NCI-H2196 (cell line): ENCODE data around the gene FBXO17.
A peak's percentile ranks its signal among the peaks of the same experiment; 100 is the strongest.
"Not testable (repeated sequence)": the region's sequence is repeated elsewhere in the genome, so short reads cannot be mapped to it uniquely, and the experiment has no call there.

Experiments
- DNase-seq: peaks from one replicate; lab custom pipeline; 2025; ENCODE audit not compliant: unreplicated experiment; lab: John Stamatoyannopoulos, UW

The FBXO17 gene

GRCh38 chr19:38945562-38946228 lies 29.8 kb downstream of the FBXO17 start:
- no peak for DNase-seq

- no peak for DNase-seq
Observed at GRCh38 chr19:38944981-38945506, 30.5 kb downstream of the FBXO17 start.

GRCh38 chr19:38942471-38943181 lies 32.9 kb downstream of the FBXO17 start:
- no peak for DNase-seq

- no peak for DNase-seq
Observed at GRCh38 chr19:38941979-38942378, 33.6 kb downstream of the FBXO17 start.

DNA sequence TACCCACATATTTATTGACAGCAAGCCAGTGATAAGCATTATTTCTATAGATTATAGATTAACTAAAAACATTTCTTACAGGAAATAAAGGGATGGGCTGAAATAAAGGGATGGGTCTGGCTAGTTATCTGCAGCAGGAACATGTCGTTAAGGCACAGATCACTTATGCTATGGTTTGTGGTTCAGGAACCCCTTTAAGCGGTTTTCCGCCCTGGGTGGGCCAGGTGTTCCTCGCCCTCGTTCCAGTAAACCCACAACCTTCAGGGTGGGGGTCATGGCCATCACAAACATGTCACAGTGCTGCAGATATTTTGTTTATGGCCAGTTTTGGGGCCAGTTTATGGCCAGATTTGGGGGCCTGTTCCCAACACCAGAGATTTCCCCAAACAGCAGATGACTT lies 34.1 kb downstream of the FBXO17 start:
- not testable (repeated sequence) for DNase-seq

DNA sequence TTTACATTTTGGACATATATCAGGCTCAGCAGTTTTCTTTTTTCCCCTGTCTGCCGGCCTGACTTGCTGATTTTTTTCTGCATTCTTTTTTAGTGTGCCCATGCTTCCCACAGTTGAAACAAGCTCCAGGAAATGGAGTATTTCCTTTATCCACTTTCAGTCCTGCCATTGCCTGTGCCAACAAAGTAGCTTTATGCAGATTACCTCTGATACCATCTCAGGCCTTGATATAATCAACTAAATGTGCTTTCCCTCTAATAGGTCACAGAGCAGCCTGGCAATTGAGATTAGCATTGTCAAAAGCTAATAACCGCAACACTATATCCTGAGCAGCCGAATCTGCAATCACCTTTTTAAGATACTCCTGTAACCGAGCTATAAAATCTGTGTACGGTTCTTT lies 35.6 kb downstream of the FBXO17 start:
- no peak for DNase-seq

DNA sequence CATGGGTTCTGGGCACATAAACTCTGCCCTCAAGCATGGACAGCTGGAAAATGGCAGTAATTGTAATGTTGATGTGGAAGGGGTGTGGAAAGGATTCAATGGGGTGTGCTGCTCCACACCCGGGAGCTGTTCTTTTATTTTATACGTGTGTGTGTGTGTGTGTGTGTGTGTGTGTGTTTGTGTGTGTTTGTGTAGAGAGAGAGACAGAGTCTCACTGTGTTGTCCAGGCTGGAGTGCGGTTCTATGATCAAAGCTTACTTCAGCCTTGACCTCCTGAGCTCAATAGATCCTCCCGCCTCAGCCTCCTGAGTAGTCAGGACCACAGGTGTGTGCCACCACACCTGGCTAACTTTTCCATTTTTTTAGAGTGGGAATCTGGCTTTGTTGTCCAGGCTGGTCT lies 42.0 kb downstream of the FBXO17 start:
- no peak for DNase-seq

DNA sequence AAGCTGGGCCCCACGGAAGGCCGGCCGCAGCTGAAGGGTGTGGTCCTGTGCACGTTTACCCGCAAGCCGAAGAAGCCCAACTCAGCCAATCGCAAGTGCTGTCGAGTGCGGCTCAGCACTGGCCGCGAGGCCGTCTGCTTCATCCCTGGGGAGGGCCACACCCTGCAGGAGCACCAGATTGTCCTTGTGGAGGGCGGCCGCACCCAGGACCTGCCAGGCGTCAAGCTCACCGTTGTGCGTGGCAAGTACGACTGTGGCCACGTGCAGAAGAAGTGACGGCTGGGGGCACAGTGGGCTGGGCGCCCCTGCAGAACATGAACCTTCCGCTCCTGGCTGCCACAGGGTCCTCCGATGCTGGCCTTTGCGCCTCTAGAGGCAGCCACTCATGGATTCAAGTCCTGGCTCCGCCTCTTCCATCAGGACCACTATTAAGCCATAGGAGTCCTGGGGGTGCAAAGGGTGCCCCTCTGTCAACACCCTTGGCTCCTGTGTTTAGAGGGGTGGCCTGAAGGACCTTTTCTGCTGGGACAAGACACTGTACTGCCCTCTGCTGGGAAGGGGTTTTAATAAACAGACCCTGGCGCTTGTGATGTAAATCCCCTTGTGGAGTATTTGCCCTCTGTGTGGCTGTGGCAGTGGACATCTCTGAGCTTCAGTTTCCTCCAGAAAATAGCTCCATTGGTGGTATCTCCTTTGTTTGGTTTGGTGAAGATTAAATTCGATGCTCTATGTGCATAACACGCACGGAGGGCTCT lies 42.9 kb downstream of the FBXO17 start:
- DNase-seq: peak; percentile 29

DNA sequence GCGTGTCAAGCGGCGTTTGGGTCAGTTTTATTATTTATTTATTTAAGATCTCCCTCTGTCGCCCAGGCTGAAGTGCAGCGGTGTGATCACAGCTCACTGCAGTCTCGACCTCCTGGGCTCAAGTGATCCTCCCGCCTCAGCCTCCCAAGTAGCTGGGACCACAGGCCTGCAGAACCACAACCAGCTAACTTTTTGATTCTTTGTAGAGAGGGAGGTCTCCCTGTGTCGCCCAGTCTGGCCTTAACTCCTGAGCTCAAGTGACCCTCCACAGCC lies 44.1 kb downstream of the FBXO17 start:
- no peak for DNase-seq

GRCh38 chr19:38930776-38931520 lies 44.6 kb downstream of the FBXO17 start, which contains the start of gene MRPS12:
MRPS12 (plus strand) TSS chr19:38930944; CDS start chr19:38931295, 351 bp downstream.
- peak; percentile 99 for DNase-seq

DNA sequence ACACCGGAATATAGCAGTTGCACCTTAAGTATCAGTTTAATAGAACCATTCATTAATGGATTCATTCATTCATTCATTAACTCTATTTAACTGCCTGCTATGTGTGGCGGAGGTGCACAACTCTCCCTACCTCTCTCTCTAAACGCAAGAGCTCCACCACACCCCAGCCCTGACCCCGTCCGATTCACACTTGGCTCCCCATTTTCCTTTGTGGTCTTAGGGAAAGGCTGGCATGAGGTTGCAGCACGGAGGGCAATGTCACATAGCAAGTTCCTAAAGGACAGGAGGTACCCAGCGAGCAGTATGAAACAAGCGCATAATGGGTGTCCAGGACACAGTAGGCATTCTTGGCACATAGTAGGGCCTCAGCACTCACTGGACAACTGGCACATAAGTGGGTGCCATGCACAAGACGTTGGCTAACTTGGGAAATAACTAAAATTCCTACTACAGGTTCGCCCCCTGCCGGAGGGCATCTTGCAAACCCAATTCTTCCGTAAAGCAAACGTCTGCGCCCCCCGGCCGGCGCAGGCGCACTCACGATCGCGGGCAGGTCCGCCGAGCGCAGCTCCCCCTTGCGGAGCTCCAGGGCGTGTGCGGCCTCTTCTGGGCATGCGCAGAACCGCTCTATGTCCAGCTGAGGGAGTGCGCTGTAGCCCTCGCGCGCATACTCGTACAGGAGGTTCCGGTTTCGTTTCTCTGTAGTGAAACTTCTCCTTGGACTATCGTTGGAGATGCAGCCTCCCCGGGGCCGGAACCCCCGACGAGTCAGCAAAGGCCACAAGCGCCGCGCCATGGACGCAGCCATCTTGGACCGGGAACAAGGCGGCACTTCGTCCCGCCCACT lies 45.4 kb downstream of the FBXO17 start, which contains the start of gene SARS2:
SARS2 (minus strand) TSS at position 835 of the 847 bp plus-strand sequence; CDS start at position 808, 27 bp downstream.
- DNase-seq: peak; percentile 95

DNA sequence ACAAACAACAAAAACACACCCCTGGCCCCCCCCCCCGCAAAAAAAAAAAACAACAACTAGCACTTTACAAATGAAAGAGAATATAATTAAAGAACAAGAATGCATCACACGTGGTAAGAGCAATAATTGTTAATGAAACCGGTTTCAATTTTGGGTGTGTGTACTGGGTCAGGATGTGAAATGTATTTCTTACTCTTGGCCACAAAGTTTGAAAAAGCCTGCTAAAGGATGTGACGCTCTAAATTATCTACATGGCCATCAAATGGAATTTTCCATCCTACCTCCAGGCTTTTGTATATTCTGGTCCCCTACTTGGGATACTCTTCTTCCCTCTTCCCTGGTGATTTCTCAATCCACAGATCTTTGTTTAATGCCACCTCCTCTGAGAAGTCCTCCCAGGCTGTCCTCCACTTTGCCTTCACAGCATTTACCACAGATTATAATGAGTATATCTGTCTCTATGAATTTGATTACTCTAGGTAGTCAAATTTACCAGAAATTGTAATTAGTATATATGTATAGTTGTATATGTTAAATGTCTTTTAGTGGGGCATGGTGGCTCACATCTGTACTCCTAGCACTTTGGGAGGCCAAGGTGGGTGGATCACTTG lies 47.0 kb downstream of the FBXO17 start:
- no peak for DNase-seq

DNA sequence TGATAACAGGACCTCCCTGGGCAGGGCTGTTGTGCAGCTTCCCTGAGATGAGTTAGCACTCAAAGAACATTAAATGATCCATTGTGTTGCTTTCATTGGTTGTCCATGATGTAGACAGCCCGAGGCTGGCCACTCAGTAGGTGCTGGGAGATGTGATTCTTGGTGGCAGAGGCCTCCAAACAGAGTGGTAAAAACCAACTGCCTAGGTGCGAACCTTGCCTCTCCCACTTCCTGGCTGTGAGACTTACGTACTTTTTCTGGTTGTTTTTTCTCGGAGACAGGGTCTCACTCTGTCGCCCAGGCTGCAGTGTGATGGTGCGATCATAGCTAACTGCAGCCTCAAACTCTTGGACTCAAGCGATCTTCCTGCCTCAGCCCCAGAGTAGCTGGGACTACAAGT lies 51.2 kb downstream of the FBXO17 start:
- no peak for DNase-seq

DNA sequence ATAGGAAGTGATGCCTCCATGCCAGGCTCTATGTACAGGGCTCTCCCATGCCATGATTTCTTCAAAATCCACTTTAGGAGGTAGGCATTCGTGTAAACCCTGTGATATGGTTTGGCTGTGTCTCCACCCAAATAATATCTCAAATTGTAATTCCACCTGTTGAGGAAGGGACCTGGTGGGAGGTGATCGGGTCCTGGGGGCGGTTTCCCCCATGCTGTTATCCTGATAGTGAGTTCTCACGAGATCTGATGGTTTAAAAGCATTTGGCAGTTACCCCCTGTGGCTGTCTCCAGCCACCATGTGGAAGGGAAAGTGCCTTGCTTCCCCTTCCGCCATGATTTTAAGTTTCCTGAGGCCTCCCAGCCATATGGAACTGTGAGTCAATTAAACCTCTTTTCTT lies 53.1 kb downstream of the FBXO17 start:
- no peak for DNase-seq

- DNase-seq: no peak
Observed at GRCh38 chr19:38921420-38922274, 53.9 kb downstream of the FBXO17 start.

GRCh38 chr19:38920602-38921419 lies 54.7 kb downstream of the FBXO17 start:
- DNase-seq: no peak

GRCh38 chr19:38919837-38920601 lies 55.5 kb downstream of the FBXO17 start:
- DNase-seq: no peak
